Naive thymus-derived CD4-positive, alpha-beta T cell (primary cell): ENCODE results near the gene VARS1. TPM values are rescaled to one million over a fixed set of nuclear protein-coding genes. Genes with fewer than 3 reads are reported as not detected.

Experiments used
- ATAC-seq: fragments of 150-1000 bp; cut with Tn5 transposase; 2 replicates; pipeline ENCODE4 v1.10.0; 2021; ENCODE audit warnings: mild to moderate bottlenecking, moderate library complexity
- CTCF ChIA-PET: fragments of 350-600 bp; sonication (Branson Sonifier 250); formaldehyde crosslinking; loops from one replicate; lab custom pipeline; 2021; ENCODE audit warnings: antibody characterized with exemption; lab: Charles Lee
- POLR2A ChIA-PET: fragments of 350-600 bp; sonication (Branson Sonifier 250); formaldehyde crosslinking; loops from one replicate; lab custom pipeline; 2021; ENCODE audit warnings: antibody characterized with exemption, inconsistent platforms; lab: Charles Lee
- DNase-seq, 9 donors: peaks; one replicate each; pipeline versions ENCODE4 v3.0.0 to v3.0.0-alpha.2; 2020 to 2022; ENCODE audit warnings: mixed read lengths in 1 of 9
- H3K27ac ChIP-seq: one replicate; pipeline ENCODE4 v1.7.0; 2013; ENCODE audit warnings: mild to moderate bottlenecking, low read depth, low read length, moderate library complexity
- H3K27me3 ChIP-seq, 2 donors: one replicate each; pipeline ENCODE4 v1.7.0; 2013; ENCODE audit warnings: low read length in 2 of 2, mild to moderate bottlenecking in 2 of 2, moderate library complexity in 2 of 2; ENCODE audit not compliant: control insufficient read depth in 2 of 2, insufficient read depth in 2 of 2
- H3K36me3 ChIP-seq, 3 experiments: 1 replicate in 2 of 3; 2 replicates in 1 of 3; pipeline ENCODE4 v1.7.0; 2013; ENCODE audit warnings: low read length in 3 of 3, mild to moderate bottlenecking in 3 of 3, moderate library complexity in 1 of 3; ENCODE audit not compliant: insufficient read depth in 3 of 3, control insufficient read depth in 2 of 3
- H3K4me1 ChIP-seq, 2 donors: one replicate each; pipeline ENCODE4 v1.7.0; 2013; ENCODE audit warnings: low read length in 2 of 2, mild to moderate bottlenecking in 2 of 2, moderate library complexity in 1 of 2; ENCODE audit not compliant: control insufficient read depth in 2 of 2, insufficient read depth in 2 of 2
- H3K4me3 ChIP-seq: 2 replicates; pipeline ENCODE4 v1.7.0; 2013; ENCODE audit warnings: mild to moderate bottlenecking, low read length
- H3K9me3 ChIP-seq, 3 experiments: 1 replicate in 2 of 3; 2 replicates in 1 of 3; pipeline ENCODE4 v1.7.0; 2013; ENCODE audit warnings: low read length in 3 of 3; ENCODE audit not compliant: control insufficient read depth in 2 of 3
- H3K27ac Mint-ChIP-seq, 9 donors: one replicate each; pipeline ENCODE4 v1.8.0; 2020 to 2022; ENCODE audit warnings: mixed read lengths in 9 of 9, mild to moderate bottlenecking in 8 of 9, moderate library complexity in 5 of 9, inconsistent platforms in 2 of 9
- H3K27me3 Mint-ChIP-seq, 5 donors: one replicate each; pipeline ENCODE4 v1.8.0; 2021 to 2022; ENCODE audit warnings: mixed read lengths in 5 of 5, mild to moderate bottlenecking in 1 of 5
- H3K36me3 Mint-ChIP-seq, 5 donors: one replicate each; pipeline ENCODE4 v1.8.0; 2020 to 2022; ENCODE audit warnings: mixed read lengths in 5 of 5, mild to moderate bottlenecking in 3 of 5, inconsistent platforms in 1 of 5
- H3K4me1 Mint-ChIP-seq, 7 donors: one replicate each; pipeline ENCODE4 v1.8.0; 2020 to 2022; ENCODE audit warnings: mixed read lengths in 7 of 7, mild to moderate bottlenecking in 3 of 7, inconsistent platforms in 1 of 7
- H3K4me3 Mint-ChIP-seq, 10 donors: one replicate each; pipeline ENCODE4 v1.8.0; 2020 to 2022; ENCODE audit warnings: mild to moderate bottlenecking in 10 of 10, mixed read lengths in 10 of 10, moderate library complexity in 6 of 10, inconsistent platforms in 2 of 10
- H3K9me3 Mint-ChIP-seq, 11 donors: one replicate each; pipeline ENCODE4 v1.8.0; 2020 to 2022; ENCODE audit warnings: mixed read lengths in 11 of 11, mild to moderate bottlenecking in 4 of 11, inconsistent platforms in 1 of 11, moderate library complexity in 1 of 11
- intact Hi-C, 2 donors: fragments of 100-400 bp; cut with micrococcal nuclease; formaldehyde crosslinking; loops; one replicate each; pipeline ENCODE4 v1.15.1; 2023
- polyA plus RNA-seq, 2 donors: library from polyadenylated mRNA; unstranded; fragments of 300-500 nt; fragmentation: Illumina TruSeq; gene quantifications; one replicate each; pipeline ENCODE4 v1.2.3, GENCODE V29; 2021
- total RNA-seq, 6 experiments: library from RNA in 5 of 6; stranded (reverse) in 5 of 6; gene quantifications; 1 replicate in 5 of 6; 2 replicates in 1 of 6; pipeline ENCODE4 v1.2.3 and lab custom pipeline; 2021 to 2026

Gene VARS1
- total and polyA plus RNA-seq, 7 experiments from 2014 or later = 32.2 to 84.2 (median 44.8) TPM

DNA sequence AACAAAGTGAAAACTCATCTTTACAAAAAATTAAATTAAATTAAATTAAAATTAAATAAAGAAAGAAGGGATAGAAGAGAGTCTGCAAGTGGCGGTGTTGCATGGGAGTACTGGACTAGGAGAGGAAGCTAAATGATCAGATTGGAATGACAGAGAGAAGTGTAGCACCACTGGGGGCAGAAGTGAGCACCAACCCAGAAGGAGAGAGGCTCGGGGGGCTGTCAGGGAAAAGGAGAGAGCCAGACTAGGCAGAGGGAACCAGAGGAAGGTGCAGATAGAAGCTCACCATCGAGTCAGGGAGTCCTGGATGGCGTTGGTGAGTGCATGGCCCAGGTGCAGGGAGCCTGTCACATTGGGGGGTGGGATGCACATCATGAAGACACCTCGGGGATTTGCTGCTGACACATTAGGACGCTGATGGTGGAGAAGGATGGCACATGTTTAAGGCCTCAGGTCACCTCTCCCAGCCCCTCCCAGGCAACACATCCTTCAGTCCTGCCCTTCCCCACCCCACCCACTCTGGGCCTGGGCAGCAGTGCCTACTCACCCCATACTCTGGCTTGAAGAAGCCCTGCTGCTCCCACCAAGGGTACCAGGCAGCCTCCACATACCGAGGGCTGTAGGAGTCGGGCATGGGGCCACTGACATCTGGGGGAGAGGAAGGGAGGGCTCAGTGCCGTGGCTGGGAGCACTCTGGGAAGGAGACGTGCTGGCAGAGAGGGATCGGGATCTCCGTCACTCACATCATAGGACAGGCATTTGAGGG lies 4.0 kb downstream of the VARS1 start:
- Mint-ChIP-seq H3K27ac (peak overlapping the region in 4 of 9 donors; percentile 2 to 66 (median 27)), H3K36me3 (peaks cover 0 to 15% (median 9%) of the 10 kb centered on the region in 5 donors), H3K9me3 (no peaks in the 10 kb centered on the region), H3K4me3 (peak overlapping the region in 3 of 10 donors; percentile 2 to 41 (median 38)), H3K4me1 (peaks cover 7 to 34% (median 24%) of the 10 kb centered on the region in 7 donors), H3K27me3 (no peaks in the 10 kb centered on the region)
- H3K36me3 ChIP-seq = peaks cover 0 to 13% (median 0%) of the 10 kb centered on the region in 3 experiments
- ATAC-seq (no peak), DNase-seq (peak in 1 of 9 donors; percentile 25)
- H3K4me3 ChIP-seq = no peak overlapping the region
- ChIA-PET POLR2A (interaction anchor here (0.6 to 1.2 kb wide), 5 partner anchors 7 to 111 kb away, joined by 3 to 5 read pairs (median 4); partner anchors contain the start of genes LSM2 and LY6G5C), CTCF (interaction anchor here (1.0 to 2.1 kb wide), 6 partner anchors 14 to 62 kb away, joined by 3 to 7 read pairs (median 5); partner anchors contain the start of genes DDAH2, MSH5 and VWA7)
- no peaks in the 10 kb centered on the region for H3K9me3 ChIP-seq
- peaks cover 5 to 12% of the 10 kb centered on the region in 2 donors for H3K4me1 ChIP-seq
- H3K27ac ChIP-seq = no peak overlapping the region
- no peaks in the 10 kb centered on the region for H3K27me3 ChIP-seq
- intact Hi-C loops = no loop called here

GRCh38 chr6:31785475-31785874 lies 10.1 kb downstream of the VARS1 start:
- Histone ChIP-seq H3K36me3 (peaks cover 3 to 55% (median 5%) of the 10 kb centered on the region in 3 experiments), H3K4me3 (no peak overlapping the region), H3K4me1 (no peaks in the 10 kb centered on the region), H3K27ac (no peak overlapping the region), H3K9me3 (no peaks in the 10 kb centered on the region), H3K27me3 (no peaks in the 10 kb centered on the region)
- no peak for ATAC-seq
- H3K4me3 Mint-ChIP-seq = no peak overlapping the region
- peaks cover 4 to 33% (median 10%) of the 10 kb centered on the region in 5 donors for H3K36me3 Mint-ChIP-seq
- peaks cover 0 to 4% (median under 1%) of the 10 kb centered on the region in 7 donors for H3K4me1 Mint-ChIP-seq
- no peak for DNase-seq
- H3K27ac Mint-ChIP-seq = no peak overlapping the region
- no peaks in the 10 kb centered on the region for H3K9me3 Mint-ChIP-seq
- H3K27me3 Mint-ChIP-seq = no peaks in the 10 kb centered on the region
- CTCF ChIA-PET = interaction anchor here (0.6 kb wide), 1 partner anchor 21 kb away, joined by 3 read pairs; the partner anchor contains the start of gene LSM2
- POLR2A ChIA-PET = interaction anchor here (1.3 kb wide), 2 partner anchors 11 to 46 kb away, joined by 3 to 4 read pairs; partner anchors contain the start of gene MSH5
- intact Hi-C loops = no loop called here

DNA sequence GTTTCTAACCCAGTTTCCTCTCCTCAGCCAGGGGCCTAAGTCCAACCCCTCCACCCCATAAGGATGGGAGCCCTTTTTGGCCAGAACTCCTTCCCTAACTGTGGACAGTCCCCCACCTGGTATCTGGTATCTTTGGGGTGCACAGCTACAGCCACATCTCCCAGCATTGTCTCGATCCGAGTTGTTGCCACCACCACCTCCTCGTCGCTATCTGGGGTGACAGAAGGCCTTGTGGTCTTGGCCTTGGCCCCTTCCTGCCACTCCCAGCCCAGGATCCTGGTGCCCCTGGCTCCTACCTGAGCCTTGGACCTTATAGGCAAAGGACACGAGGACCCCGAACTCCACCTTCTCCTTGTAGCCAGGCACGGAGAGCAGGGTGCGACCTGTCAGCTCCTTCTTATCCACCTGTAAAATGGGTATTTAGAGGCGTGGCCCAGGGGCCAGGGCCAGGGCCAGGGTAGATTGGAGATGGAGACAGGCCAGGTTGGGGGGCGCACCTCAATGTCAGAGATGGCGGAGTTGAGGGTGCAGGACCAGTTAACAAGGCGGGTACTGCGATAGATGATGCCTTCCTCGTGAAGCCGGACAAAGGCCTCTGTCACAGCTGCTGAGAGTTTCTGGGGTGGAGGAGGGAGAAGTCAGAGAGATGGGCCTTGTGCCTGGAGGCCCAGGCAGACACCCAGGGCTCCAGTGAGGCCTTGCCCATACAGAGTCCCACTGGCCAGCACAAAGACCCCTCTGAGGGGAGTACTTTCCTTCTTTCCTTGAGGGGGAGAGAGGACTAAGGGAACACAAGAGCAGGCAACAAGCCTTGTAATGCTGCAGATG lies 11.2 kb downstream of the VARS1 start:
- H3K9me3 ChIP-seq = no peaks in the 10 kb centered on the region
- H3K27me3 Mint-ChIP-seq = no peaks in the 10 kb centered on the region
- CTCF ChIA-PET = interaction anchor here (0.7 to 1.2 kb wide), 2 partner anchors 11 to 34 kb away, joined by 3 to 4 read pairs; no protein-coding TSS in a partner anchor
- H3K4me3 ChIP-seq = no peak overlapping the region
- no peak overlapping the region for H3K27ac ChIP-seq
- H3K36me3 ChIP-seq = peaks cover 3 to 64% (median 5%) of the 10 kb centered on the region in 3 experiments
- no peaks in the 10 kb centered on the region for H3K27me3 ChIP-seq
- intact Hi-C loops = no loop called here
- H3K36me3 Mint-ChIP-seq = peaks cover 4 to 40% (median 12%) of the 10 kb centered on the region in 5 donors
- H3K4me1 ChIP-seq = no peaks in the 10 kb centered on the region
- POLR2A ChIA-PET = interaction anchor here (0.6 kb wide), 1 partner anchor 46 kb away, joined by 3 read pairs; no protein-coding TSS in a partner anchor
- DNase-seq (no peak), ATAC-seq (no peak)
- H3K27ac Mint-ChIP-seq = peak overlapping the region in 2 of 9 donors; percentile 28 to 55
- peaks cover 0 to 2% (median 0%) of the 10 kb centered on the region in 7 donors for H3K4me1 Mint-ChIP-seq
- no peaks in the 10 kb centered on the region for H3K9me3 Mint-ChIP-seq
- H3K4me3 Mint-ChIP-seq = no peak overlapping the region

- intact Hi-C loops = no loop called here
- H3K9me3 Mint-ChIP-seq = no peaks in the 10 kb centered on the region
- ChIA-PET POLR2A (interaction anchor here (0.6 kb wide), 1 partner anchor 1585 kb away, joined by 4 read pairs; no protein-coding TSS in a partner anchor), CTCF (no interaction called here)
- no peak for ATAC-seq
- Histone ChIP-seq H3K9me3 (no peaks in the 10 kb centered on the region), H3K4me1 (peaks cover 4% of the 10 kb centered on the region in 2 donors), H3K4me3 (no peak overlapping the region), H3K27ac (no peak overlapping the region), H3K27me3 (no peaks in the 10 kb centered on the region), H3K36me3 (peaks cover 5 to 78% (median 6%) of the 10 kb centered on the region in 3 experiments)
- no peaks in the 10 kb centered on the region for H3K27me3 Mint-ChIP-seq
- H3K4me3 Mint-ChIP-seq = no peak overlapping the region
- peaks cover 4 to 40% (median 12%) of the 10 kb centered on the region in 5 donors for H3K36me3 Mint-ChIP-seq
- peaks cover 0 to 9% (median 8%) of the 10 kb centered on the region in 7 donors for H3K4me1 Mint-ChIP-seq
- H3K27ac Mint-ChIP-seq = peak overlapping the region in 1 of 9 donors; percentile 23
- no peak for DNase-seq
Measured at GRCh38 chr6:31782126-31782855, 13.3 kb downstream of the VARS1 start.

DNA sequence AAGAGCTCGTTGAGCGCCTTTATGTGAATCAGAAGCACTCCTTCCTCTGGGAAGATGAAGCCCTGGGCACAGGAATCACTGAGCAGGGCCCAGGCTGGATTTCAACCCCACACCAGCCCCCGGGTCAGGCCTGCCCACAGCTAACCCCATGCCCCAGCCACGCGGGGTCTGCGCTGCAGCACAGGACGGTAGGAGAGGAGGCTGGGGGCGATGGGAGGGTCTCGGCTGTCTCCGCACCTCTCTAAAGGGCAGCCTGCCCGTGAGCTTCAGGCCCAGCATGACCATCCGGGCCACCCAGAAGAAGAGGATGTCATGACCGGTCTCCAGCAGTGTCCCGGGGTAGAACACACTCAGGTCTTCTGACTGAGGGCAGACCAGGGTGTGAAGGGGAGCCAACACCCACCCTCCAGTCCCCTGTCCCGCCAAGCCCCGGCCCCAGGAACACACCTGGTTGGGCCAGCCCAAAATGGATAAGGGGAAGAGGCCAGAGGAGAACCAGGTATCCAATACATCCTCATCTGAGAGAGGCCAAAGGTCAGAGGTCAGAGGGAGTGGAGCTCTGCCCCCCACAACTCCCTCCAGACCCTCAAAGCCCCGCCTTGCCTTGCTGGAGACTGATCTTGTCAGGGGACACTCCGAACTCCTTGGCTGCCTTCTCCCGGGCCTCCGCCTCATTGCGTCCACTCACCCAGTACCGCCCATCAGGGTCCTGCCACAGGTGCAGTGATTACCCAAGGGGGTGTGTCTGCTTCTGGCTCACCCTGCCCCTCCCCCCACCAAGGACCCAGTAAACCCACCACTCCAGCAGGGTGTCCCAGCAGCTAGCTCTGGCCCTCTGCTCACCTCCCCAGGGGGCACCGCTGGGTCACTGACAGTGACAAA lies 14.1 kb downstream of the VARS1 start:
- Mint-ChIP-seq H3K9me3 (no peaks in the 10 kb centered on the region), H3K27ac (no peak overlapping the region), H3K4me1 (peaks cover 1 to 17% (median 15%) of the 10 kb centered on the region in 7 donors), H3K4me3 (no peak overlapping the region), H3K36me3 (peaks cover 4 to 40% (median 12%) of the 10 kb centered on the region in 5 donors), H3K27me3 (no peaks in the 10 kb centered on the region)
- intact Hi-C loops = no loop called here
- Histone ChIP-seq H3K4me1 (peaks cover 11 to 12% of the 10 kb centered on the region in 2 donors), H3K27me3 (no peaks in the 10 kb centered on the region), H3K4me3 (no peak overlapping the region), H3K9me3 (no peaks in the 10 kb centered on the region), H3K36me3 (peaks cover 5 to 78% (median 6%) of the 10 kb centered on the region in 3 experiments), H3K27ac (no peak overlapping the region)
- CTCF ChIA-PET = no interaction called here
- ATAC-seq (no peak), DNase-seq (no peak)
- POLR2A ChIA-PET = interaction anchor here (0.6 kb wide), 1 partner anchor 1586 kb away, joined by 4 read pairs; no protein-coding TSS in a partner anchor
